Measurements from ENCODE around the gene SOX9. TPM values are rescaled to one million over a fixed set of nuclear protein-coding genes. Genes with fewer than 3 reads are reported as not detected.

The SOX9 gene
- total and polyA plus RNA-seq, 2 experiments from 2014 or later, result 36.9 to 87.3 TPM

DNA sequence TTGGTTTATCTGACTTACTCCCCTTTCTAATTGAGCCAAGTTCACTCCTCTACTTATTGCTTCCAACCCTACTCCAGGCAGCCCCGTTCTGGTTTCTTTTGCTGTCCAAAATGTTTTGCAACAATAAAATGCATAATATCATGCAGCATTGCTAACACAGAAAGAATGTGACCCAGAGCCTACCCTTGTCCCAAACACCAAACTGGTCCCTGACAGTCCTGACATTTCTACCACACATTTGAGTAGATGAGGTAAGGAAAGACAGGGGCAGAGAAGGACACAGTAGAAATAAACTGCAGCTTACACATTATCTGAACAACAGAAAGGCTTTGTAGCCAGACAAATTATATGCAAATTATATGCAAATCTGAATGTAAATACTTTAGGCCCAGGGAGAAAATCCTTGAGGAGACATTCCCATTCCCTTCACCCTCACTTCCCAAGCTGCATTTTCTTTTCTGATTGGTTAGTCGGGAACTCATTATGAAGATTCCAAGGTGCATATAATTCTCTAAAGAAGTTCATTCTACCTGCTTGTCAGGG lies 31.6 kb downstream of the SOX9 start:
- H3K79me2 ChIP-seq, result no peaks in the 10 kb centered on the region
- no peaks in the 10 kb centered on the region for H3K36me3 ChIP-seq (replicated peaks; ENCODE audit: insufficient read depth, low read depth)
- DNase-seq (ENCODE audit: low spot score), result no peak
- TF ChIP-seq EZH2 (IDR thresholded peaks at IDR 0.05; ENCODE audit: borderline replicate concordance) (no peak), CTCF (IDR thresholded peaks at IDR 0.05; ENCODE audit: poor library complexity) (no peak), EZH2phosphoT487 (IDR thresholded peaks at IDR 0.05; ENCODE audit: low read depth, severe bottlenecking, unreplicated experiment) (no peak)
- H3K4me3 ChIP-seq, result no peak overlapping the region
- no peaks in the 10 kb centered on the region for H3K9me2 ChIP-seq (replicated peaks; ENCODE audit: insufficient read depth)
- no peaks in the 10 kb centered on the region for H3K27me3 ChIP-seq
- H3K9me3 ChIP-seq (ENCODE audit: low read depth), result no peaks in the 10 kb centered on the region
- H3K4me2 ChIP-seq, result peak overlapping the region; percentile 28
- no peaks in the 10 kb centered on the region for H4K20me1 ChIP-seq (ENCODE audit: insufficient read depth, poor library complexity, severe bottlenecking)
- no peak overlapping the region for H2AFZ ChIP-seq
- peak overlapping the region; percentile 68 for H3K27ac ChIP-seq
- WGBS (ENCODE audit: low lambda C conversion rate, missing lambda C conversion rate), result 81% methylated on average over 2 of the region's 2 CpGs
- H3K4me1 ChIP-seq (ENCODE audit: insufficient read depth), result peaks cover 10% of the 10 kb centered on the region

DNA sequence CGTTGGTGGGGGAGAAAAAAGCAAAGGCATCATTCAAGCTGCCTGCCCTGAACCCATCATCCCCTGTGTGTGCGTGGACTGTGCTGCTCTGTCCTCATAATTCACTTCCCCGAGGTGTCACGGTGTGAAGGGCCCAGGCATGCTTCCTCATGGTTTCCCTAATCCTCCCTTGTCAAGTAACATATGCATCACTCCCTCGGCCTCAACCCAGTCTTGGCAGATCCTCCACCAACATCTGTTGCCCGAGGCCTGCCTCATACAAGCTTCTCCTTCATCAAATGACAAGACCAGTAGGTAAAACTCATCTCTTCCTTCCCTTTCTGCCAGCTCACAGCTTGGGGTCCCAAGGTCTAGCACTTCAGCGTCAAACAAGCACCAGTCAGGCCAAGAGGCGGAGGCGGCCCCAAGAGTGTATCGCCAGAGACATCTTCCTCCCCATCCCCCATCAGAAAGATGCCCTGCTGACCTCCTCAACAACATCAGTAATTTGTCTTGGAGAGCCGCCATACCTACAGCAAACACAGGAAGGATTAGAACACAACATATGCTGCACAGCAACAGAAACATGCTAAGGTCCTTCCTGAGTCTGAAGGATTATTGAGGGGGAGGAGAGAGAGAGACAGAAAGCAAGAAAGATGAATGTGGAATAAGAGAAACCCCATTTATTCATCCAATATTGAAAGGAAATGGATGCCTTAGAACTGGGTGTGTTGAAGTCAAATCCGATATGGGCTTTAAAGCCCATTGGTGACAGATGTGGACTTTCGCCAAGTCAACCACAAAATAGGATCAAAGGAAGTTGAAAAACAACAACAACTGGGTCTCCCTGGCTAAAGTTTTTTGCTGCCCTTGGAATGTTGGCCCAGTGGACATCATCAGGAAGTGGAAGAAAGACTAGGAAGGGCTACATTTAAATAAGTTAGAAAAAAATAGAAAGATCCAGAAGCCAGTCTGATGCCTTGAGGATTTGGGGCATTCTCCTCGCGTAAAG lies 38.4 kb downstream of the SOX9 start:
- Histone ChIP-seq H3K27me3 (no peaks in the 10 kb centered on the region), H3K9me2 (replicated peaks; ENCODE audit: insufficient read depth) (no peaks in the 10 kb centered on the region), H3K4me2 (no peak overlapping the region), H2AFZ (no peak overlapping the region), H3K79me2 (no peaks in the 10 kb centered on the region), H3K4me1 (ENCODE audit: insufficient read depth) (no peaks in the 10 kb centered on the region), H4K20me1 (ENCODE audit: insufficient read depth, poor library complexity, severe bottlenecking) (no peaks in the 10 kb centered on the region), H3K4me3 (no peak overlapping the region), H3K27ac (no peak overlapping the region), H3K9me3 (ENCODE audit: low read depth) (no peaks in the 10 kb centered on the region), H3K36me3 (replicated peaks; ENCODE audit: insufficient read depth, low read depth) (no peaks in the 10 kb centered on the region)
- TF ChIP-seq EZH2 (IDR thresholded peaks at IDR 0.05; ENCODE audit: borderline replicate concordance) (no peak), CTCF (IDR thresholded peaks at IDR 0.05; ENCODE audit: poor library complexity) (no peak), EZH2phosphoT487 (IDR thresholded peaks at IDR 0.05; ENCODE audit: low read depth, severe bottlenecking, unreplicated experiment) (no peak)
- WGBS (ENCODE audit: low lambda C conversion rate, missing lambda C conversion rate), result 81% methylated on average over 14 of the region's 15 CpGs
- no peak for DNase-seq (ENCODE audit: low spot score)

GRCh38 chr17:72162569-72162968 lies 41.7 kb downstream of the SOX9 start:
- no peaks in the 10 kb centered on the region for H3K27me3 ChIP-seq
- no peak overlapping the region for H3K4me3 ChIP-seq
- no peak overlapping the region for H3K27ac ChIP-seq
- no peaks in the 10 kb centered on the region for H3K9me2 ChIP-seq (replicated peaks; ENCODE audit: insufficient read depth)
- TF ChIP-seq CTCF (IDR thresholded peaks at IDR 0.05; ENCODE audit: poor library complexity), result no peak
- TF ChIP-seq EZH2phosphoT487 (IDR thresholded peaks at IDR 0.05; ENCODE audit: low read depth, severe bottlenecking, unreplicated experiment), result no peak
- no peak for TF ChIP-seq EZH2 (IDR thresholded peaks at IDR 0.05; ENCODE audit: borderline replicate concordance)
- no peaks in the 10 kb centered on the region for H3K4me1 ChIP-seq (ENCODE audit: insufficient read depth)
- H3K79me2 ChIP-seq, result no peaks in the 10 kb centered on the region
- no peaks in the 10 kb centered on the region for H3K9me3 ChIP-seq (ENCODE audit: low read depth)
- 85% methylated on average over 2 of the region's 2 CpGs for WGBS (ENCODE audit: low lambda C conversion rate, missing lambda C conversion rate)
- no peaks in the 10 kb centered on the region for H4K20me1 ChIP-seq (ENCODE audit: insufficient read depth, poor library complexity, severe bottlenecking)
- H2AFZ ChIP-seq, result no peak overlapping the region
- no peak for DNase-seq (ENCODE audit: low spot score)
- no peaks in the 10 kb centered on the region for H3K36me3 ChIP-seq (replicated peaks; ENCODE audit: insufficient read depth, low read depth)
- H3K4me2 ChIP-seq, result no peak overlapping the region

All from hepatocyte (in vitro differentiated cells).